ENCODE measurements around the gene PRKAR1B.

DNA sequence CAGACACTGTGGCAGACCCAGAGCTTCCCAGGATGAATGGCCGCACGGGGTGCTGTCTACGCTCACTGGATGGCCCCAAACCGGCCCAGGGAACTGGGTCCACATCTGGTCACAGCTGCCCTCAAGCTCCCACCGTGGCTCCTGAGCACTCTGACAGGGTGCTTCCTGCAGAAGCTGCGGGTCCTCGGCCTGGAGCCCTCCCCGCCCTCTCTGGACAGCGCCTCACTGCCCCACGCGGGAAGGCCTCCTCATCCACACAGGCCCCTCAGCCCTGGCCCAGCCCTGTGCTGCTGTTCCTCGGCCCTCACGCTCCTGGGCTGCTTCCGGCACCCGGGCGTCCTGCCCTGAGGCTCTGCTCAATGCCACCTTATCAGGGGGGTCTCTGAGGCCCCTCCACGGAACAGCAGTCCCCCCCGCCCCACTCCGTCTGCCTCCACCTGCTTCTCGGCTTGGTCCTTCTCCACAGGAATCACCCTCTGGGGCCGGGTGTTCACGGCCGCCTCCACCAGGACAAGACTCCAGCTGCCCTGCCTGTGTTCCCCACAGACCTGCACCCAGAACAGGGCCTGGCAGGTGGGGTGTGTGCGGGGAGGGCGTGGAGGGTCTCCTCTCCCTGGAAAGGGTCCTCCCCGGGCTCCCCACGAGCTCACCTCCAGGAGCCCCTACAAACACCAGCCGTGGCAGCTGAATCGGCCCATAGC, 132.0 kb downstream of the PRKAR1B start:
- TF ChIP-seq, protein P1, sequence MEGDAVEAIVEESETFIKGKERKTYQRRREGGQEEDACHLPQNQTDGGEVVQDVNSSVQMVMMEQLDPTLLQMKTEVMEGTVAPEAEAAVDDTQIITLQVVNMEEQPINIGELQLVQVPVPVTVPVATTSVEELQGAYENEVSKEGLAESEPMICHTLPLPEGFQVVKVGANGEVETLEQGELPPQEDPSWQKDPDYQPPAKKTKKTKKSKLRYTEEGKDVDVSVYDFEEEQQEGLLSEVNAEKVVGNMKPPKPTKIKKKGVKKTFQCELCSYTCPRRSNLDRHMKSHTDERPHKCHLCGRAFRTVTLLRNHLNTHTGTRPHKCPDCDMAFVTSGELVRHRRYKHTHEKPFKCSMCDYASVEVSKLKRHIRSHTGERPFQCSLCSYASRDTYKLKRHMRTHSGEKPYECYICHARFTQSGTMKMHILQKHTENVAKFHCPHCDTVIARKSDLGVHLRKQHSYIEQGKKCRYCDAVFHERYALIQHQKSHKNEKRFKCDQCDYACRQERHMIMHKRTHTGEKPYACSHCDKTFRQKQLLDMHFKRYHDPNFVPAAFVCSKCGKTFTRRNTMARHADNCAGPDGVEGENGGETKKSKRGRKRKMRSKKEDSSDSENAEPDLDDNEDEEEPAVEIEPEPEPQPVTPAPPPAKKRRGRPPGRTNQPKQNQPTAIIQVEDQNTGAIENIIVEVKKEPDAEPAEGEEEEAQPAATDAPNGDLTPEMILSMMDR (IDR thresholded peaks at IDR 0.05) = no peak
- no peak for TF ChIP-seq POLR2A (IDR thresholded peaks at IDR 0.05)
